WTC11 (cell line): Measurements from ENCODE around the gene CXorf58.
"Not testable (repeated sequence)": the region's sequence is repeated elsewhere in the genome, so short reads cannot be mapped to it uniquely, and the experiment has no call there.

Experiments
- ATF1 ChIP-seq: sonication (generic); formaldehyde crosslinking; IDR thresholded peaks from 2 replicates; pipeline ENCODE4 v1.8.1; 2023; ENCODE audit warnings: mild to moderate bottlenecking, moderate library complexity, missing genetic modification reagents
- CREM ChIP-seq: sonication (generic); formaldehyde crosslinking; IDR thresholded peaks from 2 replicates; pipeline ENCODE4 v1.8.1; 2022; ENCODE audit warnings: mild to moderate bottlenecking, missing genetic modification reagents, moderate library complexity
- FOXJ3 ChIP-seq: sonication (generic); formaldehyde crosslinking; IDR thresholded peaks from 2 replicates; pipeline ENCODE4 v1.9.0; 2021; ENCODE audit warnings: missing genetic modification reagents, mild to moderate bottlenecking, borderline replicate concordance
- JUN ChIP-seq: sonication (generic); formaldehyde crosslinking; IDR thresholded peaks from 2 replicates; pipeline ENCODE4 v1.8.0; 2023; ENCODE audit warnings: mild to moderate bottlenecking, missing genetic modification reagents
- MAX ChIP-seq: sonication (generic); formaldehyde crosslinking; IDR thresholded peaks from 2 replicates; pipeline ENCODE4 v1.8.0; 2022; ENCODE audit warnings: mild to moderate bottlenecking, missing genetic modification reagents
- NR3C1 ChIP-seq: sonication (generic); formaldehyde crosslinking; conservative IDR thresholded peaks from 2 replicates; pipeline ENCODE4 v1.8.1; 2023; ENCODE audit warnings: low read depth, mild to moderate bottlenecking, missing genetic modification reagents
- SP1 ChIP-seq: sonication (generic); formaldehyde crosslinking; conservative IDR thresholded peaks from 2 replicates; pipeline ENCODE4 v1.8.1; 2022; ENCODE audit warnings: missing genetic modification reagents
- USF2 ChIP-seq: sonication (generic); formaldehyde crosslinking; IDR thresholded peaks from 2 replicates; pipeline ENCODE4 v1.8.1; 2023; ENCODE audit warnings: mild to moderate bottlenecking, missing genetic modification reagents, moderate library complexity
- ZBTB21 ChIP-seq: sonication (generic); formaldehyde crosslinking; IDR thresholded peaks from 2 replicates; pipeline ENCODE4 v1.8.1; 2023; ENCODE audit warnings: mild to moderate bottlenecking, missing genetic modification reagents, borderline replicate concordance
- ZNF423 ChIP-seq: fragments of 250-450 bp; sonication (Bioruptor Pico); IDR thresholded peaks from 2 replicates; pipeline ENCODE4 v2.1.2; 2022; ENCODE audit warnings: mild to moderate bottlenecking, moderate library complexity
- TF ChIP-seq, protein P1 (sequence below): fragments of 200-600 bp; IDR thresholded peaks from 2 replicates; pipeline ENCODE4 v1.8.0; 2022; ENCODE audit warnings: antibody characterized with exemption

GRCh38 chrX:23894993-23895392, 12.8 kb upstream of the CXorf58 start:
- TF ChIP-seq, protein P1, sequence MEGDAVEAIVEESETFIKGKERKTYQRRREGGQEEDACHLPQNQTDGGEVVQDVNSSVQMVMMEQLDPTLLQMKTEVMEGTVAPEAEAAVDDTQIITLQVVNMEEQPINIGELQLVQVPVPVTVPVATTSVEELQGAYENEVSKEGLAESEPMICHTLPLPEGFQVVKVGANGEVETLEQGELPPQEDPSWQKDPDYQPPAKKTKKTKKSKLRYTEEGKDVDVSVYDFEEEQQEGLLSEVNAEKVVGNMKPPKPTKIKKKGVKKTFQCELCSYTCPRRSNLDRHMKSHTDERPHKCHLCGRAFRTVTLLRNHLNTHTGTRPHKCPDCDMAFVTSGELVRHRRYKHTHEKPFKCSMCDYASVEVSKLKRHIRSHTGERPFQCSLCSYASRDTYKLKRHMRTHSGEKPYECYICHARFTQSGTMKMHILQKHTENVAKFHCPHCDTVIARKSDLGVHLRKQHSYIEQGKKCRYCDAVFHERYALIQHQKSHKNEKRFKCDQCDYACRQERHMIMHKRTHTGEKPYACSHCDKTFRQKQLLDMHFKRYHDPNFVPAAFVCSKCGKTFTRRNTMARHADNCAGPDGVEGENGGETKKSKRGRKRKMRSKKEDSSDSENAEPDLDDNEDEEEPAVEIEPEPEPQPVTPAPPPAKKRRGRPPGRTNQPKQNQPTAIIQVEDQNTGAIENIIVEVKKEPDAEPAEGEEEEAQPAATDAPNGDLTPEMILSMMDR = not testable (repeated sequence)
- not testable (repeated sequence) for TF ChIP-seq FOXJ3 (CRISPR knock-in tag); SP1 (CRISPR knock-in tag); ZBTB21 (CRISPR knock-in tag); ZNF423 (CRISPR knock-in tag); USF2 (CRISPR knock-in tag); MAX (CRISPR knock-in tag); ATF1; CREM (CRISPR knock-in tag); NR3C1 (CRISPR knock-in tag); JUN (CRISPR knock-in tag)
